GM18526 (cell line): Measurements from ENCODE around the gene ZC2HC1C.

Experiments
- POLR2A ChIP-seq: IDR thresholded peaks from 3 replicates; pipeline ENCODE4 v1.6.1; 2011; ENCODE audit not compliant: insufficient read length; ENCODE audit errors: extremely low read depth

The ZC2HC1C gene

GRCh38 chr14:75113932-75114539, 44.6 kb downstream of the ZC2HC1C start:
- no peak for TF ChIP-seq POLR2A

- TF ChIP-seq POLR2A = no peak
Measured at GRCh38 chr14:75119056-75119455, 49.6 kb downstream of the ZC2HC1C start.

- TF ChIP-seq POLR2A = no peak
Measured at GRCh38 chr14:75120541-75121291, 51.3 kb downstream of the ZC2HC1C start.

GRCh38 chr14:75121552-75121951, 52.1 kb downstream of the ZC2HC1C start:
- TF ChIP-seq POLR2A = no peak

- TF ChIP-seq POLR2A = no peak
Measured at GRCh38 chr14:75123991-75124390, 54.5 kb downstream of the ZC2HC1C start.

- no peak for TF ChIP-seq POLR2A
Measured at GRCh38 chr14:75125617-75126016, 56.2 kb downstream of the ZC2HC1C start.

GRCh38 chr14:75126121-75126544, 56.7 kb downstream of the ZC2HC1C start:
- TF ChIP-seq POLR2A = no peak

GRCh38 chr14:75126679-75127473, 57.4 kb downstream of the ZC2HC1C start, which contains the start of gene NEK9:
Gene NEK9, minus strand, starts transcription at chr14:75127048. Its CDS starts 127 bp downstream, at chr14:75126921.
- TF ChIP-seq POLR2A = peak; percentile 94

GRCh38 chr14:75127903-75128595, 58.6 kb downstream of the ZC2HC1C start:
- no peak for TF ChIP-seq POLR2A

- no peak for TF ChIP-seq POLR2A
Measured at GRCh38 chr14:75128596-75128990, 59.2 kb downstream of the ZC2HC1C start.
